Skeletal muscle tissue (tissue), 4 donors: Measurements from ENCODE around the gene PIP4K2B. TPM values are rescaled to one million over a fixed set of nuclear protein-coding genes. Genes with fewer than 3 reads are reported as not detected.
A peak's percentile ranks its signal among the peaks of the same experiment; 100 is the strongest.
"Not testable (repeated sequence)": the region's sequence is repeated elsewhere in the genome, so short reads cannot be mapped to it uniquely, and the experiment has no call there.

ENCODE experiments used
- H3K27ac ChIP-seq: one replicate; pipeline ENCODE4 v1.7.0; 2013; ENCODE audit warnings: mild to moderate bottlenecking, low read depth, low read length, inconsistent platforms
- H3K27me3 ChIP-seq, 3 donors: one replicate each; pipeline ENCODE4 v1.7.0; 2013; ENCODE audit warnings: low read length in 3 of 3; ENCODE audit not compliant: control insufficient read depth in 3 of 3, insufficient read depth in 3 of 3
- H3K36me3 ChIP-seq, 3 donors: one replicate each; pipeline ENCODE4 v1.7.0; 2013; ENCODE audit warnings: low read length in 3 of 3; ENCODE audit not compliant: control insufficient read depth in 3 of 3, insufficient read depth in 3 of 3
- H3K4me1 ChIP-seq, 3 donors: one replicate each; pipeline ENCODE4 v1.7.0; 2013; ENCODE audit warnings: low read length in 3 of 3, mild to moderate bottlenecking in 3 of 3; ENCODE audit not compliant: control insufficient read depth in 3 of 3, insufficient read depth in 3 of 3
- H3K4me3 ChIP-seq, 3 donors: one replicate each; pipeline ENCODE4 v1.7.0; 2013; ENCODE audit warnings: low read length in 3 of 3
- H3K9ac ChIP-seq, 3 donors: one replicate each; pipeline ENCODE4 v1.7.0; 2013; ENCODE audit warnings: low read length in 3 of 3, mild to moderate bottlenecking in 3 of 3, moderate library complexity in 2 of 3, low read depth in 1 of 3
- H3K9me3 ChIP-seq, 3 donors: one replicate each; pipeline ENCODE4 v1.7.0; 2013; ENCODE audit warnings: low read length in 3 of 3; ENCODE audit not compliant: control insufficient read depth in 3 of 3
- total RNA-seq: library from RNA; depleted of rRNA; stranded (reverse); fragments of >200 nt; gene quantifications from one replicate; pipeline ENCODE4 v1.2.3, GENCODE V29; 2014
- donor health status: Osteomylitis.

The PIP4K2B gene
- total RNA-seq, 1 donor from 2014 or later: 37.6 TPM

DNA sequence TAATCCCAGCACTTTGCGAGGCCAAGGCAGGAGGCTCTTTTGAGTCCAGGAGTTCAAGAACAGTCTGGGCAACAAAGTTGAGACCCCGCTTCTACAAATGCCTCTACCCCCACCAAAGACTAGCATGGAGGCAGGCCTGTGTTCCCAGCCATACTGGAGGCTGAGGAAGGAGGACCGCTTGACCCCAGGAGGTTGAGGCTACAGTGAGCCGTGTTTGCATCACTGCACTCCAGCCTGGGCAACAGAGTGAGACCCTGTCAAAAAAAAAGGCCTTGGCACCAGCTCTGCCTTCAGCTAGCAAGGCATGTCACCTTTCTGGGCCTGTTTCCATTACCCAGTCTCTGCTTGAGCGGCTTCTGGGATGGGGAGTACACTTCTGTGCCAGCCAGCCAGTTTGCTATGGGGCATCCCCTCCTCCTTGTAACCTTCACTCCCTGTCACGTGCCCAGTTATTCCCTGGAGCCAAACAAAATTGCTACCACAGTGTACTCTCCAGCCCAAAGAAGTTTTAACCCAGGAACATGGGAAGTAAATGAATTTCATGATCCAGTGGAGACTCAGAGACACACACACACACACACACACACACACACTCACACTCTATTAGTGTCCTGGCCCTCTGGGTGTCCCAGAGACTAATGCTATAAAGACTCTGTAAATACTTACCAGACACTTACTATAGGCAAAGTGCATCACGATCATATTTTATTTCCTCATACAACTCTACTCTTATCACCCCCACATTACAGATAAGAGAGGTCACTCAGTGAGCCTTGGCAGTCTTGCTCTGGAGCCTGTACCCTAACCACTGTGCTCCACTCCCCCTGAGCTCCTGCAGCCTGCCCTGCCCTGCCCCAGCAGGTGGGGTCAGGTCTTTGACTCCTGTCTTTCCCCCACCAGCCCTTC is 66.7 kb downstream of the PIP4K2B start:
- Histone ChIP-seq H3K9me3 (no peaks in the 10 kb centered on the region), H3K36me3 (peaks cover 13 to 22% (median 21%) of the 10 kb centered on the region in 3 donors), H3K9ac (peak overlapping the region in 1 of 3 donors; percentile 8), H3K4me3 (no peak overlapping the region), H3K4me1 (peaks cover 24 to 51% (median 35%) of the 10 kb centered on the region in 3 donors), H3K27ac (no peak overlapping the region), H3K27me3 (no peaks in the 10 kb centered on the region)

DNA sequence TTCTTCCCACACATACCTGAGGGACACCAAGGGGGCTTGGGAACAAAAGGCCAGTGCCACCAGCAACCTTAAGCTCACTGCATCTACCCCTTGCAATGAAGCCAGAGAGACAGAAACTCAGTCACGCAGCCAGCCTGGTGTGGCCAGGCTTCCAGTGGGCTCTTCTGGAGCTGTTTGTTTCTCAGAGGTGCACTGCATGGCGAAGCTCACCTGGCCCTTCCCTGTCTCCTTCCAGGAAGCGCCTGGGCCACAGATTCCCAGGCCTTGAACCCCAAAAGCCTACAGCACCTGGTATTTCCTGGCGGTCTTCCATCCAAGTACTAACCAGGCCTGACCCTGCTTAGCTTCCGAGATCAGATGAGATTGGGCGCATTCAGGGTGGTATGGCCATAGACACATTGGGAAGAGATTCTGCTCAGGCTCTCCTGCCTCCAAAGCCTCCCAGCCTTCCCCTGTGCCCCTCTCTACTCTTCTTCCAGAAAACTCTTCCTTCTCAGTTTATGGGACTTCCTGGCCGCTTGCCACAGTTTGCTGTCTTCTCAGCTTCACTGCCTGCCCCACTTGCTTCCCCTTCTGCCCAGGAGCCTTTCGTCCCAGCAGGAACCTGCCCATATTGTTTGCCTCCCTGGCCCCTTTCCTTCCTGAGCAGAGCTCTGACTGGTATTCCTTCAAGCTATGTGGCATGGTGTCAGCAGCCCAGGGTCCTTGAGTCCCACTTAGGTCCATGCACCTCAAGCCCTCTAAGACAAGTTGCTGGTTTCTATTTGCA is 67.6 kb downstream of the PIP4K2B start:
- Histone ChIP-seq H3K27me3 (no peaks in the 10 kb centered on the region), H3K27ac (peak overlapping the region; percentile 68), H3K4me1 (peaks cover 24 to 51% (median 35%) of the 10 kb centered on the region in 3 donors), H3K36me3 (peaks cover 13 to 21% (median 20%) of the 10 kb centered on the region in 3 donors), H3K4me3 (peak overlapping the region; percentile 84 to 93 (median 89)), H3K9me3 (no peaks in the 10 kb centered on the region), H3K9ac (peak overlapping the region in 1 of 3 donors; percentile 88)

DNA sequence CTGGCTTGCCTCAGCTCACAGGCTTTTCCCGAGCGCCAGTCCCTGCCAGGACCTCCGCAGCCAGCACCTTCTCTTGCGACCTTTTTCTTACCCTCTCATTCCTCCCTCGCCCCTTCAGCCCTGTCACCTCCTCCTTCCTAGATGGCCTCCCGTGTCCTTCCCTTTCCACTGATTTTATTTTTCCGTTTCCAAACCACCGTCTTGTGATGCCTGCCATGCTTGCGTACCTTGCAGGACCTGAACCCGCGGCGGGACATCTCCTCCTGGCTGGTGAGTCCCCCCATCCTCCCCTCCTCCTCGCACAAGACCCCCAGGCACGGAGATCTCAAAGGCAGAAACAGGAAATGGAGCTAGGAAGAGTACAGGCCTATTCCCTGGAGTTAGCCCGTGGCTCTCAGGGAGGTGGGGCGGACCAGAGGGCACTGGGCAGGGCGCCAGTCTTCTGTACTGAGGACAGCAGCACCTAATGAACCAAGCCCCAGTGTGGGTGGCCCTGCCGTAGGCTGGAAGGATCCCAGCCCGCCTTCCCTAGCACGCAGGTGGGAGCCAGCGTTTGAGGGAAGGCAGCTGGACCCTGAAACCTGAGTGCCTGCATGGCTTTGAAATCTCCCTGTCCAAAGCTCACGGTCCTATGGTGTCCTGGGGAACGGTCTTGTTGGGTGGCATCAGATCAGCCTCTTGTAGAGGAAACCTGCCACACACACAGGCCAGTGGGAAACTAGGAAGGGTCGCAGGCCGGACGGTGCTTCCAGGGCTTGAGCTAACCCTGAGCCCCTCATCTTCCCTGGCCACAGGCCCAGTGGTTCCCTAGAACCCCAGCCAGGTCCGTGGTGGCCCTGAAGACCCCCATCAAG is 68.6 kb downstream of the PIP4K2B start:
- no peaks in the 10 kb centered on the region for H3K27me3 ChIP-seq
- H3K9me3 ChIP-seq: no peaks in the 10 kb centered on the region
- peaks cover 13 to 20% (median 19%) of the 10 kb centered on the region in 3 donors for H3K36me3 ChIP-seq
- peak overlapping the region; percentile 84 to 93 (median 89) for H3K4me3 ChIP-seq
- H3K9ac ChIP-seq: peak overlapping the region; percentile 80 to 89 (median 88)
- peak overlapping the region; percentile 68 for H3K27ac ChIP-seq
- H3K4me1 ChIP-seq: peaks cover 22 to 47% (median 31%) of the 10 kb centered on the region in 3 donors

DNA sequence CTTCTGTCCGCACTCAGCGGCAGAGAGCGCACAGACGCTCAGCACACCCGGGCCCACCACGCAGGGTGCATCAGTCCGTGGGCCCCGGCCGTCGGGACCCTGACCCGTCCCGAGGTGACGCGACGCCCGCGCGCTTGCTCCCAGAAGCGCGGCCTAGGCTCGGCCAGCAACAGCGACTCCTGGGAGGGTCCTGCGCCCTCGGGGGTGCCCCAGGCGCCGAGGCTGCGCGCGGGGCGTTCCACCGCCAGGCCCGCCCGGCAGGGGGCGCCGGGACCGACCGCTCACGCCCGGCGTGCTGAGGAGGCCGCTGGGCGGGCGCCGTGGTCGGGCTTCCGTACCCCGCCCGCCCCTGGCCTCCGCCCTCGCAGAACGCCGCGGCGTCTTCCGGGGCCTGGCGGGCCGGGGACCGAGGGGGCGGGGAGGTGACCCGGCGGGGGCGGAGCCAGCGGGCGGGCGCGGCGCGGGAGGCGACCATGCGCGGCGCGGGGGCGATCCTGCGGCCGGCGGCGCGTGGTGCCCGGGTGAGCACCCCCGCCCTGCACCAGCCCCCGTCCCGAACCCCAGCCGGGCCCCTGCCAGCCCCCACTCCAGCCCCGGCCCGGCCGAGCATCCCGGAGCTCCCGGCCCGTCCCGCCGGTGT is 69.3 kb downstream of the PIP4K2B start, which contains the start of gene CISD3:
TSS of gene CISD3 (plus strand) at position 456 of the 640 bp plus-strand sequence. CDS start at position 474, 18 bp downstream.
- H3K4me1 ChIP-seq: peaks cover 15 to 40% (median 24%) of the 10 kb centered on the region in 3 donors
- H3K9ac ChIP-seq: peak within 1 kb of the TSS; percentile 80 to 89 (median 88)

DNA sequence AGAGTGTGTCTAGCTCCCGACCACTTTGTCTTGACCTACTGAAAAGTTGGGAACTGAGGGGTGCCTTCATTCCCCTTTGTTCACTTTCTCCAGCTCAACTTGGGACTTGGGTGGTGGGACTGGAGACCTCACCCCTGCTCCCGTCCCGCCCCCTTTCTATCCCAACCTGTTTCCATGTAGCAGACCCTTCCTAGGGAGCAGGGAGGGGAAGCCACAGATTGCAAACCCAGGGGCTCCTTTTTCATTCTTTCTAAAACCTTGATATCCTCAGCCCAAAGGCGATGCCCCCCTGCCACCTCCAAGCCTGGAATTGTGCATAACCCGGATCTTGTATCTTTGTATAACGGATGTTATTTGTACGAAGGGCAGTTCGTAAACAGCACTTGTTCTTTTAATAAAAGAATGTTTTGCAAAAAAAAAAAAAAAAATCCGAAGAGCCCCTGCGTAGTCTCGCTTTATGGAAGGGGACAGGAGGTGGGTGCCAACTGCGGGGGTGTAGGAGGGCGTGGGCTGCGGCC is 69.9 kb downstream of the PIP4K2B start:
- Histone ChIP-seq H3K4me1 (peaks cover 15 to 40% (median 23%) of the 10 kb centered on the region in 3 donors), H3K27me3 (no peaks in the 10 kb centered on the region), H3K9ac (peak overlapping the region; percentile 70 to 87 (median 76)), H3K4me3 (peak overlapping the region; percentile 63 to 77 (median 75)), H3K27ac (peak overlapping the region; percentile 56), H3K9me3 (no peaks in the 10 kb centered on the region), H3K36me3 (peaks cover 19 to 24% (median 23%) of the 10 kb centered on the region in 3 donors)

More for the DNA sequence above, 69.3 kb downstream of the PIP4K2B start, which contains the start of gene CISD3:
- Histone ChIP-seq H3K27me3 (no peaks in the 10 kb centered on the region), H3K9me3 (no peaks in the 10 kb centered on the region), H3K36me3 (peaks cover 16 to 19% (median 19%) of the 10 kb centered on the region in 3 donors), H3K4me3 (peak within 1 kb of the TSS; percentile 84 to 93 (median 89)), H3K27ac (peak within 1 kb of the TSS; percentile 68)

DNA sequence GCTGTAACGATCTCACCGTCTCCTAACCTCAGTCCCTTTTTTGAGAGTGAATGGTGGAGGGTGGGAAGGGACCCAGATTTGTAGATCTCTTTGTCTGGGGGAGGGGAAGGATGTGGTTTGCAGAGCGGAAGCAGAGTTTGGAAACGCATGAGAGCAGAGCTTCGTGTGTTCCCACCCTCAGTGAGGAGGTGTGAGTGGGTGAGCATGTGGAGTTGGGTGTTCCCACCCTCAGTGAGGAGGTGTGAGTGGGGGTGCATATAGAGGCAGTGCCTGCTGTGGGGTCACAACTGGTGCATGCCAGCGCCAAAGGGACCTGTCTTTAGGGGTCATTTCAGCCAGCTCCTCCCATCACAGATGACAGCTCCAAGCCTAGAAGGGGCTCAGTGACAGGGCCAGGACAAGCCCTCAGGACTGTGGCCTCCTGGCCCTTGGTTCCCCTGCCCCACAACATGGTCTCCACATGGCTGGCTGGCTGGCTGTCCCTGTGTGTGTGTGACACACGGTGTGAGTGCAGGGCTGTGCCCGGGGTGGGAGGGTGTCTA is 71.0 kb downstream of the PIP4K2B start:
- no peaks in the 10 kb centered on the region for H3K9me3 ChIP-seq
- peaks cover 15 to 40% (median 22%) of the 10 kb centered on the region in 3 donors for H3K4me1 ChIP-seq
- H3K9ac ChIP-seq: no peak overlapping the region
- H3K4me3 ChIP-seq: no peak overlapping the region
- peaks cover 9 to 19% (median 16%) of the 10 kb centered on the region in 3 donors for H3K36me3 ChIP-seq
- no peak overlapping the region for H3K27ac ChIP-seq
- no peaks in the 10 kb centered on the region for H3K27me3 ChIP-seq

DNA sequence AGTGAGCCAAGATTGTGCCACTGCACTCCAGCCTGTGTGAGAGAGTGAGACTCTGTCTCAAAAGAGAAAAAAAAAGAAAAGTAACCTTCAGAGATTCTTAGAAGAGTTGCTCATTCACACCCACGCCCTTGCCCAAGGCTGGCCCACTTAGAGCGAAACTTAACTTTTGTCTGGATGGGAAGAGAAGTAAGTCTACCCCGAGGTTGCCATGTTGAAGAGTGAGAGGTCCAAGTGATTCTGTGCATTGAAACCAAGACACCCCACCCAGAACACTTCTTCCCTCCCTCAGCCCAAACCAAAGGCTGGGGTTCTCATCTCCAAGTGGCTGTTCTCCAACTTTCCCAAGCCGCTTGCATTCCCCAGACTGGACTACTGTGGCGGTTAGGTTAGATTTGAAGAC is 71.6 kb downstream of the PIP4K2B start:
- peaks cover 15 to 39% (median 22%) of the 10 kb centered on the region in 3 donors for H3K4me1 ChIP-seq
- H3K27me3 ChIP-seq: no peaks in the 10 kb centered on the region
- H3K4me3 ChIP-seq: no peak overlapping the region
- no peaks in the 10 kb centered on the region for H3K9me3 ChIP-seq
- no peak overlapping the region for H3K27ac ChIP-seq
- no peak overlapping the region for H3K9ac ChIP-seq
- peaks cover 11 to 17% (median 17%) of the 10 kb centered on the region in 3 donors for H3K36me3 ChIP-seq

DNA sequence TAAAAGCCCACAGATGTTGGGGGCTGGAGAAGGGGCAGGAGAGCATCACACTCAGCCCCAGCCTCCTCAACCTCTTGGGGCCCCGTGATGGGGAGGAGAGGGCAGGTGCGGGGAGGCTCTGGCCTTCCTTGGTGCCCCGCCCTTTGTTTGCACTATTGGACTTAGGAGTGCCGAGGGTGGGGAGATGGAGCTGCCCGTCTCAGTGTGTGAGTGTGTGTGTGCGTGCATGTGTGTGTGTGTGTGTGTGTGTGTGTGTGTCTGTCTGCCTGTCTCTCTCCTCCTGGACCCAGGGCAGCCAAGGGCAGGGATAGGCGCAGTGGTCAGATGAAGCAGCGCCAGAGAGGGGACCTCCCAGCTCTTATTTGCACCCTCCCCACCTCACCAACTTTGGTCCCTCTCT is 73.2 kb downstream of the PIP4K2B start:
- Histone ChIP-seq H3K36me3 (peaks cover 19 to 24% (median 23%) of the 10 kb centered on the region in 3 donors), H3K4me1 (peaks cover 7 to 24% (median 8%) of the 10 kb centered on the region in 3 donors)
- H3K4me3 ChIP-seq, H3K9me3 ChIP-seq, H3K9ac ChIP-seq, H3K27ac ChIP-seq, H3K27me3 ChIP-seq: not testable (repeated sequence)
